HG02852 (cell line): Measurements from ENCODE around the gene PPFIBP2.

Source experiments
- ATAC-seq: cut with Tn5 transposase; IDR thresholded peaks from one replicate; pipeline ENCODE4 v1.9.1; 2021; ENCODE audit warnings: mild to moderate bottlenecking, moderate library complexity; ENCODE audit not compliant: unreplicated experiment

PPFIBP2 gene

GRCh38 chr11:7595016-7595866 lies 81.4 kb downstream of the PPFIBP2 start:
- ATAC-seq, result no peak

- ATAC-seq, result no peak
Measured at GRCh38 chr11:7595951-7596350, 82.2 kb downstream of the PPFIBP2 start.

GRCh38 chr11:7596975-7597391 lies 83.2 kb downstream of the PPFIBP2 start:
- ATAC-seq, result no peak

- ATAC-seq, result no peak
Measured at GRCh38 chr11:7597620-7598019, 83.8 kb downstream of the PPFIBP2 start.

- no peak for ATAC-seq
Measured at GRCh38 chr11:7599209-7599608, 85.4 kb downstream of the PPFIBP2 start.

- no peak for ATAC-seq
Measured at GRCh38 chr11:7600205-7600775, 86.5 kb downstream of the PPFIBP2 start.

GRCh38 chr11:7603031-7603781 lies 89.4 kb downstream of the PPFIBP2 start:
- ATAC-seq, result no peak

GRCh38 chr11:7604331-7604955 lies 90.6 kb downstream of the PPFIBP2 start:
- ATAC-seq, result no peak

- ATAC-seq, result no peak
Measured at GRCh38 chr11:7605186-7605943, 91.6 kb downstream of the PPFIBP2 start.

- ATAC-seq, result no peak
Measured at GRCh38 chr11:7606496-7606895, 92.7 kb downstream of the PPFIBP2 start.

- ATAC-seq, result no peak
Measured at GRCh38 chr11:7609015-7609414, 95.2 kb downstream of the PPFIBP2 start.

GRCh38 chr11:7609521-7609920 lies 95.7 kb downstream of the PPFIBP2 start:
- no peak for ATAC-seq

- no peak for ATAC-seq
Measured at GRCh38 chr11:7610393-7610792, 96.6 kb downstream of the PPFIBP2 start.

- no peak for ATAC-seq
Measured at GRCh38 chr11:7611411-7611810, 97.6 kb downstream of the PPFIBP2 start.

- ATAC-seq, result no peak
Measured at GRCh38 chr11:7612056-7612660, 98.4 kb downstream of the PPFIBP2 start.

GRCh38 chr11:7612661-7613393 lies 99.0 kb downstream of the PPFIBP2 start:
- ATAC-seq, result no peak

GRCh38 chr11:7613394-7613720 lies 99.6 kb downstream of the PPFIBP2 start:
- no peak for ATAC-seq

GRCh38 chr11:7614656-7615055 lies 100.9 kb downstream of the PPFIBP2 start:
- no peak for ATAC-seq

- ATAC-seq, result no peak
Measured at GRCh38 chr11:7617032-7617431, 103.2 kb downstream of the PPFIBP2 start.

GRCh38 chr11:7619322-7619721 lies 105.5 kb downstream of the PPFIBP2 start:
- no peak for ATAC-seq
